ENCODE measurements around the gene NDEL1. TPM values are rescaled to one million over a fixed set of nuclear protein-coding genes. Genes with fewer than 3 reads are reported as not detected.

The NDEL1 gene
- total RNA-seq, 4 donors from 2014 or later = 58.1 to 67.3 (median 63.4) TPM

DNA sequence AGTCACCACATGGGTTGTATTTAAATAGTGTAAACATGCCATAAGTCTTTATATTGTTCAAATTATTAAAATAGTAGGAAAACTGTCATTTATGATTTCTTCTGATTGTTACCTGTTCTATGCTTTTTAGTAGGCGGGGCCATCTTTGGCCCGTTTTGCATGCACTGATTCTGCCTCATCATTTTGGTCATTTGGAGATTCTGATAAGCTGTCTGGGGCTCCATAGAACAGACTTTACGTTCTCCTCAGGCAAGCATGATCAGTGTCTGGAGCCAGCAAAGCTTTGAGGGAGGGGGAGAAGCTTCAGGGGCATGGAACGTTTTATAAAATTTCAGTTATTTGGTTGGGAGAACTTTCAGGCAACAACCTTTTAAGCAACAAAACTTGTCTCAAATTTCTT, 8.8 kb downstream of the NDEL1 start:
- Histone ChIP-seq H3K27me3 (no peaks in the 10 kb centered on the region), H3K27ac (no peak overlapping the region), H3K4me3 (no peak overlapping the region), H3K9me3 (no peaks in the 10 kb centered on the region), H3K4me1 (peaks cover 0 to 60% (median 0%) of the 10 kb centered on the region in 3 donors), H3K36me3 (peaks cover 0 to 66% of the 10 kb centered on the region in 2 donors)
- ATAC-seq = no peak
- 42 to 65% methylated on average over 3 to 4 of the region's 4 CpGs for WGBS, 2 donors (ENCODE audit: low coverage in 1 of 2)
- TF ChIP-seq EP300 (IDR thresholded peaks at IDR 0.05) (no peak), POLR2AphosphoS5 (IDR thresholded peaks at IDR 0.05) (no peak), POLR2A (IDR thresholded peaks at IDR 0.05) (no peak)

DNA sequence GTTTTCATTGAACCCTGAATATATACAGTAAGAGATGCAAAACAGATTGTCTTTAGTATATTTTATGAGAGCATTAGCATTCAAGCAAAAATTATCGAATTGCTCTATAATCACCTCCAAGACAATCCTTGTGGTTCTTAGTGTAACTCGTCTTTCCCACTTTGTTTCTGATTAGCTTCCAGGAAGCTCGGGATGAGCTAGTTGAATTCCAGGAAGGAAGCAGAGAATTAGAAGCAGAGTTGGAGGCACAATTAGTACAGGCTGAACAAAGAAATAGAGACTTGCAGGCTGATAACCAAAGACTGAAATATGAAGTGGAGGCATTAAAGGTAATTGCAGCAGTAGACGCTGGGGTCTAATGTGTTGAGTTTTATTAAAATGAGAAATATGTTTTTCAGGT, 9.9 kb downstream of the NDEL1 start:
- 64% methylated on average over 1 to 4 of the region's 4 CpGs for WGBS, 2 donors (ENCODE audit: low coverage in 1 of 2)
- ATAC-seq = no peak
- Histone ChIP-seq H3K27ac (no peak overlapping the region), H3K4me1 (peaks cover 0 to 50% (median 0%) of the 10 kb centered on the region in 3 donors), H3K4me3 (no peak overlapping the region), H3K36me3 (peaks cover 0 to 70% of the 10 kb centered on the region in 2 donors), H3K27me3 (no peaks in the 10 kb centered on the region), H3K9me3 (no peaks in the 10 kb centered on the region)
- no peak for TF ChIP-seq POLR2A (IDR thresholded peaks at IDR 0.05)
- TF ChIP-seq, protein P1, sequence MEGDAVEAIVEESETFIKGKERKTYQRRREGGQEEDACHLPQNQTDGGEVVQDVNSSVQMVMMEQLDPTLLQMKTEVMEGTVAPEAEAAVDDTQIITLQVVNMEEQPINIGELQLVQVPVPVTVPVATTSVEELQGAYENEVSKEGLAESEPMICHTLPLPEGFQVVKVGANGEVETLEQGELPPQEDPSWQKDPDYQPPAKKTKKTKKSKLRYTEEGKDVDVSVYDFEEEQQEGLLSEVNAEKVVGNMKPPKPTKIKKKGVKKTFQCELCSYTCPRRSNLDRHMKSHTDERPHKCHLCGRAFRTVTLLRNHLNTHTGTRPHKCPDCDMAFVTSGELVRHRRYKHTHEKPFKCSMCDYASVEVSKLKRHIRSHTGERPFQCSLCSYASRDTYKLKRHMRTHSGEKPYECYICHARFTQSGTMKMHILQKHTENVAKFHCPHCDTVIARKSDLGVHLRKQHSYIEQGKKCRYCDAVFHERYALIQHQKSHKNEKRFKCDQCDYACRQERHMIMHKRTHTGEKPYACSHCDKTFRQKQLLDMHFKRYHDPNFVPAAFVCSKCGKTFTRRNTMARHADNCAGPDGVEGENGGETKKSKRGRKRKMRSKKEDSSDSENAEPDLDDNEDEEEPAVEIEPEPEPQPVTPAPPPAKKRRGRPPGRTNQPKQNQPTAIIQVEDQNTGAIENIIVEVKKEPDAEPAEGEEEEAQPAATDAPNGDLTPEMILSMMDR (IDR thresholded peaks at IDR 0.05) = no peak
- no peak for TF ChIP-seq EP300 (IDR thresholded peaks at IDR 0.05)
- no peak for TF ChIP-seq POLR2AphosphoS5 (IDR thresholded peaks at IDR 0.05)

DNA sequence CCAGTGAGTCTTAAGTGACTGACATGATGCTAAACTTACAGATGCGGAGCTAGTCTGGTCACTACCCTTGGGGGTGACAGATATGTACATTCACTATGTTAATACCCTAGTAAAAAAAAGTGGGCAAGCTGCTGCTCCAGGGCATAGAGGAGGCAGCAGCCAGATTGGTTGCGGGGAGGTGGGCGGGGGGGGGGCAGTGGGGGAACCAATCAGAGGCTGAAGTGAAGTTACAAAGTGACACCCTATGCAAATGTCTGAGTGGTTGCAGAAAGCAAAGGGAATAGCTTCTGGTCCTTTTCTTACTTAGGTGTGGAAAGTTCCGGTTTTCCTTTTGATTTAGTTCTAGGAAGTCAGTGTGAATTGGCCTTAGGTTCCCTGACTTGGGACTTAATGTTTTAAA, 12.1 kb downstream of the NDEL1 start:
- no peaks in the 10 kb centered on the region for H3K27me3 ChIP-seq
- H3K36me3 ChIP-seq = peaks cover 0 to 91% of the 10 kb centered on the region in 2 donors
- H3K4me1 ChIP-seq = peaks cover 0 to 30% (median 0%) of the 10 kb centered on the region in 3 donors
- H3K9me3 ChIP-seq = no peaks in the 10 kb centered on the region
- no peak overlapping the region for H3K4me3 ChIP-seq
- 67 to 69% methylated on average over 1 to 3 of the region's 4 CpGs for WGBS, 2 donors (ENCODE audit: low coverage in 1 of 2)
- no peak for TF ChIP-seq EP300 (IDR thresholded peaks at IDR 0.05)
- TF ChIP-seq POLR2A (IDR thresholded peaks at IDR 0.05) = no peak
- TF ChIP-seq, protein P1 (IDR thresholded peaks at IDR 0.05) = no peak
- no peak for TF ChIP-seq POLR2AphosphoS5 (IDR thresholded peaks at IDR 0.05)
- H3K27ac ChIP-seq = no peak overlapping the region
- no peak for ATAC-seq

DNA sequence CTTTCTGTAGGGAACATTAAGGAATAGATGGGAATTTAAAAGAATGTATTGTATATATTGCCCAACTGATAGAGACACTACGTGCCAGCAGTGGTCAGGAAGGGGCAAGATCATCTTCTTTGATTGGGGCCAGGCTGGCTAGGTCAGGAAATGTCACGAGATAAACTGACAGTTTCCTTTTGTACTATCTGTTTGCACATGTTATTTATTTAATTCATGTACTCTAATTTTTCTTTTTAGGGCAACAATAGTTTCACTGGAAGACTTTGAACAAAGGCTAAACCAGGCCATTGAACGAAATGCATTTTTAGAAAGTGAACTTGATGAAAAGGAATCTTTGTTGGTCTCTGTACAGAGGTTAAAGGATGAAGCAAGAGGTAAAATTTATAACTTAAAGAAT, 12.6 kb downstream of the NDEL1 start:
- Histone ChIP-seq H3K36me3 (peaks cover 0 to 96% of the 10 kb centered on the region in 2 donors), H3K27me3 (no peaks in the 10 kb centered on the region), H3K4me3 (no peak overlapping the region), H3K9me3 (no peaks in the 10 kb centered on the region), H3K27ac (no peak overlapping the region), H3K4me1 (peaks cover 0 to 25% (median 0%) of the 10 kb centered on the region in 3 donors)
- WGBS, 2 donors (ENCODE audit: low coverage in 1 of 2) = 59 to 93% methylated on average over 2 to 3 of the region's 3 CpGs
- TF ChIP-seq, protein P1 (IDR thresholded peaks at IDR 0.05) = no peak
- TF ChIP-seq POLR2A (IDR thresholded peaks at IDR 0.05) (no peak), POLR2AphosphoS5 (IDR thresholded peaks at IDR 0.05) (no peak), EP300 (IDR thresholded peaks at IDR 0.05) (no peak)
- ATAC-seq = no peak

DNA sequence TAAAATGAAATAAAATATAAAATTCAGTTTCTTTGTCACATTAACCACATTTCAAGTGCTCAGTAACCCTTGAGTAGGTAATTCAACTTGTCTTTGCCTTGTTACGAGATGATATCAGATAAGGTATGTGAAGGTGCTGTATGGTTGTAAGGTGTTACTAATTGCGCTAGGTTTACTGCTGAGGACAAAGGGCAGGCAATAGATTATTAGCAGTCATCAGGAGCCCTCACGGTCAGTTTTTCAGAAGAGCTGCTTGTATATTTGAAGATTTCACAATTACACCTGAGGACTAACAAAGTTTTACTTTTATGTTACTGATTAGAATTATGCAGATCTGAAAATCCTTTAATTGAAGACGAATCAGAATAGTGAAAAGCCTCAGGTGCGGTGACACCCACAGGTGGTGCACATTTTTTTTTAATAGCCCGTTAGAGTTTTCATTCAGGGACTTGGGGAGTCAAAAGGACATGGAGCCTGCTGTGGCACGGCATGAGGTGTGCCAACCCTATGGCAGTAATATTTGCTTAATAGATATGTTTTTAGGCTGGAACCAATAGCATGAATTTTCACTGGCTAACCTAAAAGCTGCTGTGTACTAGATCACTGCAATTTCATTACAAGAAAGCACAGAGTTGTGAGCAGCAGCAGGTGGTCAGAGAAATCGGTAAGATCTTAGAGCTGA, 16.4 kb downstream of the NDEL1 start:
- no peak for ATAC-seq
- Histone ChIP-seq H3K4me3 (no peak overlapping the region), H3K27me3 (no peaks in the 10 kb centered on the region), H3K36me3 (peaks cover 0 to 93% of the 10 kb centered on the region in 2 donors), H3K27ac (no peak overlapping the region), H3K9me3 (no peaks in the 10 kb centered on the region), H3K4me1 (peaks cover 0 to 8% (median 0%) of the 10 kb centered on the region in 3 donors)
- 80 to 93% methylated on average over 7 to 8 of the region's 8 CpGs for WGBS, 2 donors (ENCODE audit: low coverage in 1 of 2)
- TF ChIP-seq, protein P1 (IDR thresholded peaks at IDR 0.05) = no peak
- TF ChIP-seq EP300 (IDR thresholded peaks at IDR 0.05) (no peak), POLR2AphosphoS5 (IDR thresholded peaks at IDR 0.05) (no peak), POLR2A (IDR thresholded peaks at IDR 0.05) (no peak)
